NAMALWA (cell line): ENCODE measurements around the gene TECR.
"Not testable (repeated sequence)": the region's sequence is repeated elsewhere in the genome, so short reads cannot be mapped to it uniquely, and the experiment has no call there.

ENCODE experiments used
- DNase-seq: peaks from one replicate; pipeline ENCODE4 v3.0.0-alpha.2; 2015; ENCODE audit warnings: low spot score

TECR gene

GRCh38 chr19:14589433-14589832, 60.0 kb downstream of the TECR start:
- DNase-seq, result not testable (repeated sequence)

- no peak for DNase-seq
Observed at GRCh38 chr19:14595558-14595957, 66.2 kb downstream of the TECR start.

- DNase-seq, result no peak
Observed at GRCh38 chr19:14599548-14600147, 70.3 kb downstream of the TECR start.

GRCh38 chr19:14603990-14604387, 74.6 kb downstream of the TECR start:
- DNase-seq, result peak; percentile 75

- no peak for DNase-seq
Observed at GRCh38 chr19:14606627-14607026, 77.2 kb downstream of the TECR start.

GRCh38 chr19:14611051-14611450, 81.7 kb downstream of the TECR start:
- no peak for DNase-seq

GRCh38 chr19:14612242-14612641, 82.8 kb downstream of the TECR start:
- DNase-seq, result not testable (repeated sequence)

- no peak for DNase-seq
Observed at GRCh38 chr19:14612657-14613056, 83.3 kb downstream of the TECR start.

- peak; percentile 59 for DNase-seq
Observed at GRCh38 chr19:14613399-14614098, 84.2 kb downstream of the TECR start.

- DNase-seq, result peak; percentile 55
Observed at GRCh38 chr19:14614099-14614412, 84.7 kb downstream of the TECR start.
